Gastrocnemius medialis (tissue), 4 donors: ENCODE results near the gene ANKRD31.

Experiments
- CTCF ChIP-seq, 5 experiments: fragments of 450-650 bp in 3 of 5; fragments of 200-600 bp in 2 of 5; sonication (generic) in 2 of 5; IDR thresholded peaks in 4 of 5; conservative IDR thresholded peaks in 1 of 5; 1 replicate in 4 of 5; 2 replicates in 1 of 5; pipeline ENCODE4 v1.5.1; 2016 to 2019; ENCODE audit warnings: antibody characterized with exemption in 5 of 5, mild to moderate bottlenecking in 3 of 5, moderate library complexity in 3 of 5
- POLR2A ChIP-seq, 2 donors: fragments of 450-650 bp; IDR thresholded peaks; one replicate each; pipeline ENCODE4 v1.6.1; 2017; ENCODE audit warnings: antibody characterized with exemption in 2 of 2, mild to moderate bottlenecking in 2 of 2, moderate library complexity in 2 of 2

GRCh38 chr5:75072061-75072460 lies 164.6 kb downstream of the ANKRD31 start:
- no peak for TF ChIP-seq CTCF (IDR thresholded peaks at IDR 0.05 in 4 of 5, conservative IDR thresholded peaks at IDR 0.05 in 1 of 5)
- no peak for TF ChIP-seq POLR2A (IDR thresholded peaks at IDR 0.05)
